IPS-NIHi7 (cell line): ENCODE measurements around the gene LRRC56.

Experiments
- DNase-seq: peaks from one replicate; pipeline ENCODE4 v3.0.0; 2012; ENCODE audit warnings: mixed read lengths; ENCODE audit errors: extremely low spot score

Gene LRRC56

DNA sequence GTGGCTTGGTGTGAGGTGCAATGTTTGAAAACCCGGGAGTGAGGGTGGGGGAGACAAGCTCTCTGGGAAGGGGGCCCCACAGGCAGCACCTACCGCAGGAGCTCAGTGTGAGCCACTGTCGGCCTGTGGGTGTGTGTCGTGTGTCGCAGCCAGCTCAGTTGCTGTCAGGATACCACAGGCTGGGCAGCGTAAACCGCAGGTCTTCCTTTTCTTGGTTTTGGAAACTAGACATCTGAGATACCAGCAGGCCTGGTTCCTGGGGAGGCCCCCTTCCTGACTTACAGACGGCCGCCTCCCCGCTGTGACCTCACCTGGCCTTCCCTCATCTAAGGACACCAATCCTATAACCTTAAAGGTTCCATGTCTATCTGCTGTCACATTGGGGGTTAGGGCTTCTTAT lies 59.0 kb downstream of the LRRC56 start:
- no peak for DNase-seq

DNA sequence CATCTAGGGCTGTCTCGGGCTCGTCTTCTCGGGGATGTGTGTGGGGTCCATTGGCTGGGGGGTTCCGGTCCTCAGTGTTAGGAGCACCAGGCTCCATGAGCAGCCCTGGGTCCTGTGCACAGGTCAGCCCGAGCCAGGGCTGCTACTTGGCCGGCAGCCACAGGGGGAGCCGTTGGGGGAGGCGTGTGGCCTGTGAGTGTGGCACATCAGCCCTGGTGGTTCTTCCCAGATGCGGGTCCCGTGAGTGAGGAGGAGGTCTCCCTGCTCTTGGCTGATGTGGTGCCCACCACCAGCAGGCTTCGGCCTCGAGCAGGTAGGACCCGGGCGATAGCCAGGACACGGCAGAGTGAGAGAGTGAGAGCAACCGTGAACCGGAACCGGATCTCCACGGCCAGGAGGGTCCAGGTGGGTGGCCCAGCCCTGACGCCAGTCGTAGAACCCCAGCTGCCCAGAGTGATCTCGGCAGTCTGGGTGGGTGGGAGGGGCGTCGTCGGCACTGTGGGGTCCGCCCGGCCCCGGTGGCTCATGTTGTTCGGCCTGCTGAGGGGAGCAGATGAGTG lies 59.9 kb downstream of the LRRC56 start:
- peak; percentile 74 for DNase-seq

GRCh38 chr11:598005-598680 lies 60.8 kb downstream of the LRRC56 start:
- DNase-seq = no peak

DNA sequence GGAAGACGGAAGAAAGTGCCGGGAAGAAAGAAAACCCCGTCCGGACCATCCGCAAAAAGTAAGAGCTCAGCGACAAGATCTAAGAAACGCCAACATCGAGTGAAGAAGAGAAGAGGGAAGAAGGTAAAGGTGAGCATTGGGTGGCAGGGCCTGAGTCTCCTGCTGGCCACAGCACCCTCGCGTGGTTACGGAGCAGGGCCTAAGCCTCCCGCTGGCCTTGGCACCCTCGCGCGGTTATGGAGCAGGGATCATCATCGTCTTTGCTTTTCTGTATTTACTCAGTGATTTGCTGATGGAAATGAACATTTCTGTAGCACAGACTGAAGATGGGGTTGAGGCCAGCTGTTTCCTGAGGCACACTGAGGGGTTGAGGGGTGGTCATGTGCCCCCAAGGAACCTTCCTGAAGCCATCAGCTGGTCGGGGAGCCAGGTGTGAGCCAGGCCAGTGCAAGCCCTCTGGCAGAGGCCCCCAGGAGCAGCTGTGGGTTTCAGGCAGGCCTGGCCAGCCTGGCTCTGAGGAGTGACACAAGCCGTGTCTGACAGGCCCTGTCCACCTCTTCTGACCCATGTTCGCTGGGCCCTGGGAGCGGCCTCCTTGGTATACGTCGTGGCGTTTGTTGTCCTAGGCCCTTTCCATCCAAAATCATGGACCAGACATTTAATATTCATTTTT lies 64.4 kb downstream of the LRRC56 start:
- DNase-seq = no peak

DNA sequence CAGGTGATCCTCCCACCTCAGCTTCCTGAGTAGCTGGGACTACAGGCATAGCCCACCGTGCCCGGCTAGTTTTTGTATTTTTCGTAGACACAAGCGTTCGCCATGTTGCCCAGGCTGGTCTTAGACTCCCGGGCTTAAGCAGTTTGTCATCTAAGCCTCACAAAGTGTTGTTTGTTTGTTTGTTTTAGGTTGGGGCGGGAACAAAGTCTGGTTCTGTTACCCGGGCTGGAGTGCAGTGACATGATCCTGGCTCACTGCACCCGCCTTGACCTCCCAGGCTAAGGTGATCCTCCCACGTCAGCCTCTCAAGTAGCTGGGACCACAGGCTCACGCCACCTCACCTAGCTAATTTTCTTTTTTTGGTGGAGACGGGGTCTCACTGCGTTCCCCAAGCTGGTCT lies 65.8 kb downstream of the LRRC56 start:
- DNase-seq = no peak
